HG02610 (cell line): ENCODE results near the gene VASH1.
A peak's percentile ranks its signal among the peaks of the same experiment; 100 is the strongest.

ENCODE experiments used
- ATAC-seq: cut with Tn5 transposase; IDR thresholded peaks from one replicate; pipeline ENCODE4 v1.9.1; 2021; ENCODE audit warnings: mild to moderate bottlenecking, moderate library complexity; ENCODE audit not compliant: unreplicated experiment

VASH1 gene

GRCh38 chr14:76782115-76782884 is 21.0 kb downstream of the VASH1 start:
- no peak for ATAC-seq

- ATAC-seq = no peak
These were observed 21.8 kb downstream of the VASH1 start for GRCh38 chr14:76782885-76783566.

GRCh38 chr14:76784266-76784874 is 23.1 kb downstream of the VASH1 start:
- no peak for ATAC-seq

GRCh38 chr14:76784881-76785280 is 23.6 kb downstream of the VASH1 start:
- peak; percentile 75 for ATAC-seq

- ATAC-seq = no peak
These were observed 25.3 kb downstream of the VASH1 start for GRCh38 chr14:76786601-76787000.

GRCh38 chr14:76792422-76792821 is 31.2 kb downstream of the VASH1 start:
- ATAC-seq = no peak

GRCh38 chr14:76793324-76793723 is 32.1 kb downstream of the VASH1 start:
- ATAC-seq = no peak

GRCh38 chr14:76793956-76794355 is 32.7 kb downstream of the VASH1 start:
- no peak for ATAC-seq

GRCh38 chr14:76806446-76806845 is 45.2 kb downstream of the VASH1 start:
- ATAC-seq = no peak

- ATAC-seq = no peak
These were observed 46.7 kb downstream of the VASH1 start for GRCh38 chr14:76808011-76808410.

- ATAC-seq = no peak
These were observed 47.7 kb downstream of the VASH1 start for GRCh38 chr14:76808990-76809389.

GRCh38 chr14:76810525-76810924 is 49.3 kb downstream of the VASH1 start:
- ATAC-seq = no peak

- ATAC-seq = no peak
These were observed 49.7 kb downstream of the VASH1 start for GRCh38 chr14:76810953-76811400.

- no peak for ATAC-seq
These were observed 50.3 kb downstream of the VASH1 start for GRCh38 chr14:76811561-76811960.

- ATAC-seq = peak; percentile 11
These were observed 50.8 kb downstream of the VASH1 start for GRCh38 chr14:76812093-76812421.

GRCh38 chr14:76812422-76813383 is 51.4 kb downstream of the VASH1 start, which contains the start of gene ANGEL1:
Gene ANGEL1, minus strand, starts transcription at chr14:76812882. Its CDS starts 55 bp downstream, at chr14:76812827.
- peak; percentile 87 for ATAC-seq

- no peak for ATAC-seq
These were observed 53.7 kb downstream of the VASH1 start for GRCh38 chr14:76814726-76815645.

- ATAC-seq = no peak
These were observed 59.4 kb downstream of the VASH1 start for GRCh38 chr14:76820700-76821099.

- ATAC-seq = no peak
These were observed 64.9 kb downstream of the VASH1 start, which contains the start of gene LRRC74A for GRCh38 chr14:76826122-76826521. Gene LRRC74A, plus strand, starts transcription at chr14:76826408. Its CDS starts 290 bp downstream, at chr14:76826698.
